ENCODE data around the gene MUC15. TPM values are rescaled to one million over a fixed set of nuclear protein-coding genes. Genes with fewer than 3 reads are reported as not detected.
A peak's percentile ranks its signal among the peaks of the same experiment; 100 is the strongest.

Gene MUC15
- total RNA-seq, 1 experiment from 2014 or later, result 0.70 TPM

- no peaks in the 10 kb centered on the region for H3K27me3 ChIP-seq (ENCODE audit: insufficient read depth, low read depth)
- H3K9me3 ChIP-seq (ENCODE audit: insufficient read depth, low read depth), result 0 out of 2 replicates have a peak, but pooled peaks cover 3% of the 10 kb centered on the region
- TF ChIP-seq EZH2 (IDR thresholded peaks at IDR 0.05; ENCODE audit: low read depth), result no peak
- no peak for TF ChIP-seq CTCF (conservative IDR thresholded peaks at IDR 0.05)
- no peaks in the 10 kb centered on the region for H3F3A ChIP-seq (ENCODE audit: insufficient read depth, low read depth)
- no peaks in the 10 kb centered on the region for H3K79me2 ChIP-seq (ENCODE audit: low read depth)
- H2AFZ ChIP-seq, result no peak overlapping the region
- BruUV-seq (replicated peaks), result no TSS peak
- CTCF ChIA-PET, result no interaction called here
- H3K9me2 ChIP-seq (ENCODE audit: insufficient read depth), result no peaks in the 10 kb centered on the region
- intact Hi-C loops (cut with micrococcal nuclease; ENCODE audit: unreplicated experiment), result loop anchor here (2.0 kb wide), 1 partner anchor 27 kb away; no protein-coding TSS in a partner anchor
- peaks cover 12% of the 10 kb centered on the region for H3K4me1 ChIP-seq (replicated peaks; ENCODE audit: insufficient read depth)
- no peak overlapping the region for H3K27ac ChIP-seq
- DNase-seq, result no peak
- no peaks in the 10 kb centered on the region; the same call in 1 of the 2 replicates for H4K20me1 ChIP-seq (ENCODE audit: insufficient read depth)
- H3K4me3 ChIP-seq, result no peak overlapping the region
- H3K4me2 ChIP-seq, result no peak overlapping the region
- H3K36me3 ChIP-seq (ENCODE audit: low read depth), result no peaks in the 10 kb centered on the region
- POLR2A ChIA-PET (ENCODE audit: unreplicated experiment), result no interaction called here
Observed at GRCh38 chr11:26557666-26558065, 14.4 kb downstream of the MUC15 start.

GRCh38 chr11:26556582-26556981, 15.5 kb downstream of the MUC15 start:
- no peaks in the 10 kb centered on the region for H3K79me2 ChIP-seq (ENCODE audit: low read depth)
- H3K4me3 ChIP-seq, result no peak overlapping the region
- H3K27ac ChIP-seq, result peak overlapping the region; percentile 55
- no peaks in the 10 kb centered on the region; the same call in 1 of the 2 replicates for H4K20me1 ChIP-seq (ENCODE audit: insufficient read depth)
- intact Hi-C loops (cut with micrococcal nuclease; ENCODE audit: unreplicated experiment), result loop anchor here (1.0 to 2.0 kb wide), 3 partner anchors 28 to 121 kb away; no protein-coding TSS in a partner anchor
- peak overlapping the region; percentile 51 for H3K4me2 ChIP-seq
- no peaks in the 10 kb centered on the region for H3F3A ChIP-seq (ENCODE audit: insufficient read depth, low read depth)
- TF ChIP-seq CTCF (conservative IDR thresholded peaks at IDR 0.05), result no peak
- TF ChIP-seq EZH2 (IDR thresholded peaks at IDR 0.05; ENCODE audit: low read depth), result no peak
- H3K27me3 ChIP-seq (ENCODE audit: insufficient read depth, low read depth), result no peaks in the 10 kb centered on the region
- H2AFZ ChIP-seq, result no peak overlapping the region
- H3K9me2 ChIP-seq (ENCODE audit: insufficient read depth), result no peaks in the 10 kb centered on the region
- H3K4me1 ChIP-seq (replicated peaks; ENCODE audit: insufficient read depth), result peaks cover 12% of the 10 kb centered on the region
- no peaks in the 10 kb centered on the region for H3K36me3 ChIP-seq (ENCODE audit: low read depth)
- ChIA-PET POLR2A (ENCODE audit: unreplicated experiment) (no interaction called here), CTCF (no interaction called here)
- DNase-seq, result peak; percentile 22 to 68
- no TSS peak for BruUV-seq (replicated peaks)
- H3K9me3 ChIP-seq (ENCODE audit: insufficient read depth, low read depth), result no peaks in the 10 kb centered on the region

GRCh38 chr11:26554455-26554854, 17.6 kb downstream of the MUC15 start:
- Histone ChIP-seq H3K9me2 (ENCODE audit: insufficient read depth) (no peaks in the 10 kb centered on the region), H2AFZ (no peak overlapping the region), H3K4me3 (no peak overlapping the region), H3K36me3 (ENCODE audit: low read depth) (no peaks in the 10 kb centered on the region), H3F3A (ENCODE audit: insufficient read depth, low read depth) (no peaks in the 10 kb centered on the region), H3K27ac (no peak overlapping the region), H3K79me2 (ENCODE audit: low read depth) (no peaks in the 10 kb centered on the region), H3K9me3 (ENCODE audit: insufficient read depth, low read depth) (no peaks in the 10 kb centered on the region), H3K27me3 (ENCODE audit: insufficient read depth, low read depth) (no peaks in the 10 kb centered on the region), H3K4me2 (no peak overlapping the region), H3K4me1 (replicated peaks; ENCODE audit: insufficient read depth) (peaks cover 12% of the 10 kb centered on the region), H4K20me1 (ENCODE audit: insufficient read depth) (no peaks in the 10 kb centered on the region; the same call in 1 of the 2 replicates)
- intact Hi-C loops (cut with micrococcal nuclease; ENCODE audit: unreplicated experiment), result no loop called here
- TF ChIP-seq EZH2 (IDR thresholded peaks at IDR 0.05; ENCODE audit: low read depth) (no peak), CTCF (conservative IDR thresholded peaks at IDR 0.05) (no peak)
- ChIA-PET POLR2A (ENCODE audit: unreplicated experiment) (no interaction called here), CTCF (no interaction called here)
- DNase-seq, result no peak
- BruUV-seq (replicated peaks), result no TSS peak

Measured in PC-9 (cell line).